Calu3 (cell line): Measurements from ENCODE around the gene KLHL10. TPM values are rescaled to one million over a fixed set of nuclear protein-coding genes. Genes with fewer than 3 reads are reported as not detected.
"Not testable (repeated sequence)": the region's sequence is repeated elsewhere in the genome, so short reads cannot be mapped to it uniquely, and the experiment has no call there.

ENCODE experiments used
- BruUV-seq: library from RNA; stranded (reverse); fragments of 400-500 nt; replicated peaks from 2 replicates; lab custom pipeline; 2021; lab: Mats Ljungman, UMichigan
- CTCF ChIA-PET: fragments of 300-600 bp; sonication (Branson Sonifier 250); formaldehyde crosslinking; loops from one replicate; lab custom pipeline; 2022; ENCODE audit warnings: antibody characterized with exemption; lab: Charles Lee
- DNase-seq: peaks from one replicate; pipeline ENCODE4 v3.0.0; 2022
- H3K27ac Mint-ChIP-seq: one replicate; pipeline ENCODE4 v1.8.0; 2022; ENCODE audit warnings: mixed read lengths; ENCODE audit not compliant: unreplicated experiment
- H3K27me3 Mint-ChIP-seq: one replicate; pipeline ENCODE4 v1.8.0; 2022; ENCODE audit warnings: mixed read lengths; ENCODE audit not compliant: unreplicated experiment
- H3K36me3 Mint-ChIP-seq: one replicate; pipeline ENCODE4 v1.8.0; 2022; ENCODE audit warnings: mild to moderate bottlenecking, moderate library complexity, mixed read lengths; ENCODE audit not compliant: insufficient read depth, unreplicated experiment
- H3K4me1 Mint-ChIP-seq: one replicate; pipeline ENCODE4 v1.8.0; 2022; ENCODE audit warnings: mild to moderate bottlenecking, low read depth, mixed read lengths; ENCODE audit not compliant: unreplicated experiment
- H3K4me3 Mint-ChIP-seq: one replicate; pipeline ENCODE4 v1.8.0; 2022; ENCODE audit warnings: mild to moderate bottlenecking, low read depth, moderate library complexity, mixed read lengths; ENCODE audit not compliant: unreplicated experiment
- H3K9me3 Mint-ChIP-seq: one replicate; pipeline ENCODE4 v1.8.0; 2022; ENCODE audit warnings: low read depth, mixed read lengths; ENCODE audit not compliant: unreplicated experiment
- intact Hi-C: fragments of 100-400 bp; cut with micrococcal nuclease; formaldehyde crosslinking; loops from one replicate; pipeline ENCODE4 v1.10.0; 2022; ENCODE audit not compliant: unreplicated experiment
- total RNA-seq: library from RNA; stranded (reverse); gene quantifications from 2 replicates; pipeline ENCODE4 v1.2.3, GENCODE V29; 2022
- TF ChIP-seq, protein P1 (sequence below): fragments of 200-600 bp; IDR thresholded peaks from one replicate; pipeline ENCODE4 v1.8.0; 2022; ENCODE audit warnings: antibody characterized with exemption; ENCODE audit not compliant: unreplicated experiment

The KLHL10 gene
- total RNA-seq, 1 experiment from 2014 or later = not detected

DNA sequence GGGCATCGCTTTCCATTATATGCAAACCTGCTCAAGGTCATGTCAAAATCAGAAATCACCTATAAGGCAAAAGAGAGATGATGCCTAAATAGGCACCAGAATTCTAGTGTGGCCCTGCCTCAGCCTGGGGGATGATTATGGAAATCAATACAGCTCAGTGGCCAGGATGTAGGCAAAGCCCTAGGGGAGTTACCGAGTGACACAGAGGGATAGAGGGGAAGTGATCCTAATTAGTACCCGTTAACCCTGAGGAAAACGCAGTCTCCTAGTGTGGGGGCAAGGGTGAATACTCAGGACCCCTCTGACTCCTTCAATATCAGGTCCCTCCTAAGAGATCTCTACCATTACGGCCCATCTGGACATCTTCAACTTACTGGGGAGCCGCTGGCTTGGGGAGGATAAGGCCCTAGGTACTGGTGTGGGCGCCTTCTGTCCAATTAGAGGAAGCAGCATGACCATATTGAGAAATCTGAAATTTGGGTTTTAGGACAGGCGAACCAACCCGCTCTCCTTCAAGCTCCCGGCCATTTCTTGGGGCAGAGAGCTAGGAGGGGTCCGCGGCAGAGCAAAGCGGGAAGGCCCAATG, 2.3 kb upstream of the KLHL10 start:
- BruUV-seq = no TSS peak
- no peak for DNase-seq

DNA sequence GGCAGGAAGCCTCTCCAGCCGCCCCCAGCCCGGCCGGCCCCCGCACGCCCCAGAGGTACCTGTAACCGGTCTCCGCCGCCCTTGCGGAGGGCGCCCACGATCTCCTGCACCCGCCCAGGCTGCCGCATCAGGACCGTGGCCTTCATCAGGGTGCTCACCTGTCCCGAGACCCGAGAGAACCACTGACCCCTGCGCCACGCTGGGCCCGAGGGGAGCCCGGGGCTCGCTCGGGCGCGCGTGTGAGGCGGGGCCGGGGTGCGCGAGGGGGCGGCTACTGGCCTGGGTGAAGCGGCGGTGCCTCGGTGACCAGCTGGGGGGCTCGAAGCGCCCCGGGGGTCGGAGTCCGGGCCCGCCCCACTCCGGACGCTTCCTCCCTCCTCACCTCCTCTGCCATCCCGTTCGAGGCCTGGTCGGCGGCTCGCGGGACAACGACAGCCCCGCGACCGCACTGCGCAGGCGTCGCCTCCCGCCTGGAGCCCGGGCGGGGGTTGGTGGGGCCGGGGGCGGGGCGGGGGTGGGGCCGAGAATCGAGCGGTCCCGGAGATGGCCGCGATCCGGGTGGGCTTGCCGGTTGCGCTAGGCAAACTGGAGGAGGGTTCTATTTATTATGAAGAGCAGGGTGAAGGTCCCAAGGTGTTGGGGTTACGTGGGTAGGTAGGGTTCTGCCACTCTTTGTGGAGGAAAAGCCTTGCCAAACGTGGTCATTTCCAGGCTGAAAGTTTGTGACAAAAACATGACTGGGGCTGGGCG, 1.6 kb upstream of the KLHL10 start, which contains the start of gene NT5C3B:
NT5C3B (minus strand) TSS at position 433 of the 750 bp plus-strand sequence; CDS start at position 394, 39 bp downstream.
- H3K4me3 Mint-ChIP-seq = peak within 1 kb of the TSS; percentile 81
- no peaks in the 10 kb centered on the region for H3K27me3 Mint-ChIP-seq
- intact Hi-C loops = no loop called here
- peak within 1 kb of the TSS; percentile 33 for H3K27ac Mint-ChIP-seq
- BruUV-seq = no TSS peak
- TF ChIP-seq, protein P1, sequence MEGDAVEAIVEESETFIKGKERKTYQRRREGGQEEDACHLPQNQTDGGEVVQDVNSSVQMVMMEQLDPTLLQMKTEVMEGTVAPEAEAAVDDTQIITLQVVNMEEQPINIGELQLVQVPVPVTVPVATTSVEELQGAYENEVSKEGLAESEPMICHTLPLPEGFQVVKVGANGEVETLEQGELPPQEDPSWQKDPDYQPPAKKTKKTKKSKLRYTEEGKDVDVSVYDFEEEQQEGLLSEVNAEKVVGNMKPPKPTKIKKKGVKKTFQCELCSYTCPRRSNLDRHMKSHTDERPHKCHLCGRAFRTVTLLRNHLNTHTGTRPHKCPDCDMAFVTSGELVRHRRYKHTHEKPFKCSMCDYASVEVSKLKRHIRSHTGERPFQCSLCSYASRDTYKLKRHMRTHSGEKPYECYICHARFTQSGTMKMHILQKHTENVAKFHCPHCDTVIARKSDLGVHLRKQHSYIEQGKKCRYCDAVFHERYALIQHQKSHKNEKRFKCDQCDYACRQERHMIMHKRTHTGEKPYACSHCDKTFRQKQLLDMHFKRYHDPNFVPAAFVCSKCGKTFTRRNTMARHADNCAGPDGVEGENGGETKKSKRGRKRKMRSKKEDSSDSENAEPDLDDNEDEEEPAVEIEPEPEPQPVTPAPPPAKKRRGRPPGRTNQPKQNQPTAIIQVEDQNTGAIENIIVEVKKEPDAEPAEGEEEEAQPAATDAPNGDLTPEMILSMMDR = no peak
- CTCF ChIA-PET = no interaction called here
- H3K4me1 Mint-ChIP-seq = peaks cover 18% of the 10 kb centered on the region
- no peaks in the 10 kb centered on the region for H3K9me3 Mint-ChIP-seq
- H3K36me3 Mint-ChIP-seq = peaks cover 16% of the 10 kb centered on the region
- peak; percentile 77 for DNase-seq

More for the DNA sequence above, 2.3 kb upstream of the KLHL10 start:
- Mint-ChIP-seq H3K4me3 (peak overlapping the region; percentile 81), H3K27ac (peak overlapping the region; percentile 0), H3K36me3 (peaks cover 17% of the 10 kb centered on the region), H3K27me3 (no peaks in the 10 kb centered on the region), H3K4me1 (peaks cover 18% of the 10 kb centered on the region), H3K9me3 (no peaks in the 10 kb centered on the region)
- intact Hi-C loops = no loop called here
- TF ChIP-seq, protein P1 = no peak
- CTCF ChIA-PET = no interaction called here

DNA sequence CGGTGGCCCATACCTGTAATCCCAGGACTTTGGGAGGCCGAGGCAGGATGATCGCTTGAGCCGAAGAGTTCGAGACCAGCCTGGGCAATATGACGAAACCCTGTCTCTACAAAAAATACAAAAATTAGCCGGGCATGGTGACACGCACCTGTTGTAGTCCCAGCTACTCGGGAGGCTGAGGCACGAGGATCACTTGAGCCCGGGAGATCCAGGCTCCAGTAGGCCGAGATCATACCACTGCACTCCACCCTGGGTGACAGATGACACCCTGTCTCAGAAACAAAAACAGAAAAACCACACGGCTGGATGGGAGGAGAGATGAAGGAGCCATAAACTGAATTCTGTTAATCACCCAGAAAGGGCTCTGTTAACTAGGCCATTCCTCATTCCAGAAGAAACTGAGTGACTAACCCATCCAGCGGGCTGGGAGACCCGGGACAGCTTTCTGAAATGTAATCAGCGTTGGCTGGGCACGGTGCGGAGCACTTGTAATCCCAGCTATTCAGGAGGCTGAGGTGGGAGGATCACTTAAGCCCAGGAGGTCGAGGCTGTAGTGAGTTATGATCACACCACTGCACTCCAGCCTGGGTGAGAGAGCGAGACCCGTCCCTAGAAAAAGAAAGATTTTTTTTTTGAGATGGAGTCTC, 952 bp upstream of the KLHL10 start:
- intact Hi-C loops = no loop called here
- Mint-ChIP-seq H3K4me3 (peak overlapping the region; percentile 81), H3K9me3 (no peaks in the 10 kb centered on the region), H3K36me3 (peaks cover 16% of the 10 kb centered on the region), H3K4me1 (peaks cover 18% of the 10 kb centered on the region), H3K27ac (peak overlapping the region; percentile 33), H3K27me3 (no peaks in the 10 kb centered on the region)
- TF ChIP-seq, protein P1 = no peak
- no TSS peak for BruUV-seq
- no peak for DNase-seq
- CTCF ChIA-PET = no interaction called here

DNA sequence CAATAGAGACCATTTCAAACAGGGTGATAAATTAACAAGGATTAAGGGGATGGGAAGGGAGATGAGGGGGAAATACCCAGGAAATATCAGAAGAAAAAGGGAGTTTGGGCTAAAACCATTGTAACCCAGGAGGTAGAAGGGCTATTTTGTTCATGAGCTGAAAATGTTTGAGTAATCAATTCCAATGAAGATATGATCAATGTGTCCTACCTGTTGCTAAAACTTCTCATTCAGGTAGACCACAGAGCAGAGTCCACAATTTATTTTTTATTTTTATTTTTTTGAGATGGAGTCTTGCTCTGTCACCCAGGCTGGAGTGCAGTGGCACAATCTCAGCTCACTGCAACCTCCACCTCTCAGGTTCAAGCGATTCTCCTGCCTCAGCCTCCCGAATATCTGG, 1.8 kb downstream of the KLHL10 start:
- Mint-ChIP-seq H3K4me1 (peaks cover 18% of the 10 kb centered on the region), H3K36me3 (peaks cover 16% of the 10 kb centered on the region)
- H3K9me3 Mint-ChIP-seq, H3K27ac Mint-ChIP-seq, BruUV-seq, H3K4me3 Mint-ChIP-seq, H3K27me3 Mint-ChIP-seq, intact Hi-C loops, DNase-seq: not testable (repeated sequence)
- CTCF ChIA-PET = interaction anchor here (0.6 kb wide), 1 partner anchor 12 kb away, joined by 4 read pairs; no protein-coding TSS in a partner anchor

DNA sequence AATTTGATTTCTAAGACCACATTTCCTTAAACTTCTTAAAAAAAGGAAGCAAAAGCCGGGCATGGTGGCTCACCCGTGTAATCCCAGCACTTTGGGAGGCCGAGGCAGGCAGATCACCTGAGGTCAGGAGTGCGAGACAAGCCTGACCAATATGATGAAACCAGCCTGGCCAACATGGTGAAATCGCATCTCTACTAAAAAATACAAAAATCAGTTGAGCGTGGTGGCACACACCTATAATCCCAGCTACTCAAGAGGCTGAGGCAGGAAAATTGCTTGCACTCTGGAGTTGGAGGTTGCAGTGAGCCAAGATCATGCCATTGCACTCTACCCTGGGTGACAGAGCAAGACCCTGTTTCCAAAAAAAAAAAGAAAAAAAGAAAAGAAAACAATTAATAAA, 3.2 kb downstream of the KLHL10 start:
- H3K27ac Mint-ChIP-seq, H3K27me3 Mint-ChIP-seq, intact Hi-C loops, H3K4me3 Mint-ChIP-seq, CTCF ChIA-PET, DNase-seq, BruUV-seq, H3K36me3 Mint-ChIP-seq, H3K9me3 Mint-ChIP-seq, H3K4me1 Mint-ChIP-seq: not testable (repeated sequence)
